Natural killer cell (primary cell): ENCODE results near the gene DSCAML1. TPM values are rescaled to one million over a fixed set of nuclear protein-coding genes. Genes with fewer than 3 reads are reported as not detected.
A peak's percentile ranks its signal among the peaks of the same experiment; 100 is the strongest.

Experiments
- ATAC-seq, 3 donors: fragments of 150-1000 bp in 2 of 3; fragments of 200-7000 bp in 1 of 3; cut with Tn5 transposase; 1 replicate in 1 of 3; 2 replicates in 2 of 3; pipeline ENCODE4 v1.10.0; 2021; ENCODE audit warnings: mild to moderate bottlenecking in 2 of 3, moderate library complexity in 2 of 3
- DNase-seq, 2 donors: peaks; one replicate each; pipeline versions ENCODE4 v3.0.0 to v3.0.0-alpha.2; 2013 to 2021; ENCODE audit warnings: mixed read lengths in 1 of 2
- H3K27ac ChIP-seq: one replicate; pipeline ENCODE4 v1.5.1; 2013; ENCODE audit warnings: mild to moderate bottlenecking, low read length
- H3K27me3 ChIP-seq: one replicate; pipeline ENCODE4 v1.6.1; 2013; ENCODE audit warnings: low read length; ENCODE audit not compliant: control insufficient read depth, insufficient read depth
- H3K36me3 ChIP-seq: one replicate; pipeline ENCODE4 v1.6.1; 2013; ENCODE audit warnings: low read length; ENCODE audit not compliant: control insufficient read depth, insufficient read depth
- H3K4me1 ChIP-seq: one replicate; pipeline ENCODE4 v1.6.1; 2013; ENCODE audit warnings: low read length; ENCODE audit not compliant: control insufficient read depth, insufficient read depth
- H3K4me3 ChIP-seq: one replicate; pipeline ENCODE4 v1.5.1; 2013; ENCODE audit warnings: low read length
- H3K9me3 ChIP-seq: one replicate; pipeline ENCODE4 v1.6.1; 2013; ENCODE audit warnings: low read length; ENCODE audit not compliant: control insufficient read depth, insufficient read depth
- H3K27ac Mint-ChIP-seq, 2 donors: one replicate each; pipeline ENCODE4 v1.8.0; 2022; ENCODE audit warnings: mild to moderate bottlenecking in 2 of 2, mixed read lengths in 2 of 2, moderate library complexity in 1 of 2
- H3K27me3 Mint-ChIP-seq, 2 donors: one replicate each; pipeline ENCODE4 v1.8.0; 2022; ENCODE audit warnings: low read depth in 2 of 2, mixed read lengths in 2 of 2
- H3K36me3 Mint-ChIP-seq: one replicate; pipeline ENCODE4 v1.8.0; 2022; ENCODE audit warnings: mixed read lengths
- H3K4me1 Mint-ChIP-seq, 2 donors: one replicate each; pipeline ENCODE4 v1.8.0; 2022; ENCODE audit warnings: mixed read lengths in 2 of 2
- H3K4me3 Mint-ChIP-seq: one replicate; pipeline ENCODE4 v1.8.0; 2022; ENCODE audit warnings: mild to moderate bottlenecking, moderate library complexity, mixed read lengths
- H3K9me3 Mint-ChIP-seq, 2 donors: one replicate each; pipeline ENCODE4 v1.8.0; 2022; ENCODE audit warnings: mixed read lengths in 2 of 2
- CTCF ChIP-seq: fragments of 200-600 bp; IDR thresholded peaks from one replicate; pipeline ENCODE4 v1.8.0; 2022; ENCODE audit warnings: antibody characterized with exemption
- WGBS: methylation state at CpG from one replicate; pipeline ENCODE4 v1.1.7; 2013; ENCODE audit warnings: missing lambda C conversion rate; ENCODE audit not compliant: insufficient coverage; 5-methylcytosine and 5-hydroxymethylcytosine counted together
- intact Hi-C: fragments of 100-400 bp; cut with micrococcal nuclease; formaldehyde crosslinking; loops from one replicate; pipeline ENCODE4 v1.14.2; 2022
- total RNA-seq, 4 donors: library from RNA; stranded (reverse); fragments of 120-200 nt in 1 of 4; gene quantifications; one replicate each; pipeline versions ENCODE4 v1.2.3 to v1.2.4, GENCODE V29; 2013 to 2022

Gene DSCAML1
- total RNA-seq, 3 donors from 2014 or later (not counting 1 experiment from before 2014, with no cell fraction given) = 0.66 TPM; not detected in 2

- no peak overlapping the region for H3K4me3 Mint-ChIP-seq
- H3K4me1 Mint-ChIP-seq = peaks cover 0 to 30% of the 10 kb centered on the region in 2 donors
- Histone ChIP-seq H3K36me3 (no peaks in the 10 kb centered on the region), H3K9me3 (no peaks in the 10 kb centered on the region), H3K4me3 (no peak overlapping the region), H3K27me3 (peaks cover 2% of the 10 kb centered on the region), H3K27ac (no peak overlapping the region), H3K4me1 (peaks cover 65% of the 10 kb centered on the region)
- TF ChIP-seq CTCF = no peak
- H3K36me3 Mint-ChIP-seq = no peaks in the 10 kb centered on the region
- no peak for DNase-seq
- H3K27me3 Mint-ChIP-seq = peaks cover 6 to 12% of the 10 kb centered on the region in 2 donors
- ATAC-seq = no peak
- intact Hi-C loops = no loop called here
- WGBS = 86% methylated on average over 12 of the region's 12 CpGs
- H3K9me3 Mint-ChIP-seq = no peaks in the 10 kb centered on the region
- H3K27ac Mint-ChIP-seq = no peak overlapping the region
These were observed 24.4 kb upstream of the DSCAML1 start for GRCh38 chr11:117821431-117821830.

- no peak for TF ChIP-seq CTCF
- H3K4me1 Mint-ChIP-seq = peaks cover 5 to 39% of the 10 kb centered on the region in 2 donors
- H3K4me3 Mint-ChIP-seq = no peak overlapping the region
- Histone ChIP-seq H3K36me3 (no peaks in the 10 kb centered on the region), H3K4me1 (peaks cover 74% of the 10 kb centered on the region), H3K27ac (no peak overlapping the region), H3K4me3 (no peak overlapping the region), H3K9me3 (no peaks in the 10 kb centered on the region), H3K27me3 (peaks cover 2% of the 10 kb centered on the region)
- H3K9me3 Mint-ChIP-seq = no peaks in the 10 kb centered on the region
- intact Hi-C loops = no loop called here
- DNase-seq = no peak
- 91% methylated on average over 9 of the region's 10 CpGs for WGBS
- peaks cover 4 to 6% of the 10 kb centered on the region in 2 donors for H3K27me3 Mint-ChIP-seq
- no peak overlapping the region for H3K27ac Mint-ChIP-seq
- ATAC-seq = no peak
- H3K36me3 Mint-ChIP-seq = no peaks in the 10 kb centered on the region
These were observed 23.5 kb upstream of the DSCAML1 start for GRCh38 chr11:117820516-117820915.

GRCh38 chr11:117820071-117820470 lies 23.1 kb upstream of the DSCAML1 start:
- 94% methylated on average over 11 of the region's 11 CpGs for WGBS
- Histone ChIP-seq H3K27me3 (peaks cover 2% of the 10 kb centered on the region), H3K9me3 (no peaks in the 10 kb centered on the region), H3K4me1 (peaks cover 74% of the 10 kb centered on the region), H3K36me3 (no peaks in the 10 kb centered on the region), H3K4me3 (no peak overlapping the region), H3K27ac (no peak overlapping the region)
- no peak overlapping the region for H3K4me3 Mint-ChIP-seq
- no peaks in the 10 kb centered on the region for H3K9me3 Mint-ChIP-seq
- no peak for DNase-seq
- TF ChIP-seq CTCF = no peak
- no peaks in the 10 kb centered on the region for H3K36me3 Mint-ChIP-seq
- H3K27ac Mint-ChIP-seq = peak overlapping the region in 1 of 2 donors; percentile 15
- intact Hi-C loops = no loop called here
- peaks cover 0 to 6% of the 10 kb centered on the region in 2 donors for H3K27me3 Mint-ChIP-seq
- ATAC-seq = no peak
- peaks cover 10 to 44% of the 10 kb centered on the region in 2 donors for H3K4me1 Mint-ChIP-seq
